B cell (primary cell): ENCODE results near the gene UTS2R. TPM values are rescaled to one million over a fixed set of nuclear protein-coding genes. Genes with fewer than 3 reads are reported as not detected.
"Not testable (repeated sequence)": the region's sequence is repeated elsewhere in the genome, so short reads cannot be mapped to it uniquely, and the experiment has no call there.

Source experiments
- ATAC-seq: fragments of 200-7000 bp; cut with Tn5 transposase; one replicate; pipeline ENCODE4 v1.10.0; 2021; ENCODE audit warnings: low read depth, mild to moderate bottlenecking, moderate number of reproducible peaks, moderate library complexity
- CTCF ChIA-PET: fragments of 350-600 bp; sonication (Branson Sonifier 250); formaldehyde crosslinking; loops from one replicate; lab custom pipeline; 2021; ENCODE audit warnings: antibody characterized with exemption, inconsistent platforms; lab: Charles Lee
- POLR2A ChIA-PET: fragments of 350-600 bp; sonication (Branson Sonifier 250); formaldehyde crosslinking; loops from one replicate; lab custom pipeline; 2021; ENCODE audit warnings: antibody characterized with exemption; lab: Charles Lee
- DNase-seq: peaks from one replicate; pipeline ENCODE4 v3.0.0; 2013
- H2AFZ ChIP-seq: 2 replicates; pipeline ENCODE4 v1.6.1; 2012; ENCODE audit warnings: mild to moderate bottlenecking, low read depth, low read length; ENCODE audit not compliant: insufficient read depth, poor library complexity, severe bottlenecking
- H3K27ac ChIP-seq, 2 donors: 1 replicate in 1 of 2; 2 replicates in 1 of 2; pipeline ENCODE4 v1.5.1; 2012 to 2013; ENCODE audit warnings: low read length in 2 of 2, mild to moderate bottlenecking in 2 of 2, moderate library complexity in 1 of 2
- H3K27me3 ChIP-seq, 4 experiments: fragments of 200-600 bp in 1 of 4; sonication (generic) in 1 of 4; replicated peaks in 1 of 4; 1 replicate in 2 of 4; 2 replicates in 2 of 4; pipeline versions ENCODE4 v1.6.1 to v1.7.0; 2013 to 2016; ENCODE audit warnings: low read length in 3 of 4, mild to moderate bottlenecking in 2 of 4, mixed read lengths in 1 of 4, moderate library complexity in 1 of 4; ENCODE audit not compliant: insufficient read depth in 4 of 4, control insufficient read depth in 3 of 4; ENCODE audit errors: control extremely low read depth in 1 of 4
- H3K36me3 ChIP-seq, 2 experiments: replicated peaks in 1 of 2; 1 replicate in 1 of 2; 2 replicates in 1 of 2; pipeline versions ENCODE4 v1.6.1 to v1.7.1; 2013; ENCODE audit warnings: low read length in 1 of 2; ENCODE audit not compliant: insufficient read depth in 2 of 2, control insufficient read depth in 1 of 2; ENCODE audit errors: control extremely low read depth in 1 of 2, extremely low read depth in 1 of 2
- H3K4me1 ChIP-seq, 2 donors: fragments of 200-600 bp in 1 of 2; sonication (generic) in 1 of 2; 1 replicate in 1 of 2; 2 replicates in 1 of 2; pipeline versions ENCODE4 v1.5.1 to v1.6.1; 2013 to 2017; ENCODE audit warnings: low read length in 2 of 2; ENCODE audit not compliant: control insufficient read depth in 2 of 2, insufficient read depth in 2 of 2
- H3K4me2 ChIP-seq: replicated peaks from 2 replicates; pipeline ENCODE3; 2012; ENCODE audit warnings: mild to moderate bottlenecking, low read depth, low read length; ENCODE audit not compliant: poor library complexity, severe bottlenecking
- H3K4me3 ChIP-seq, 5 experiments: fragments of 200-600 bp in 1 of 5; sonication (generic) in 1 of 5; 1 replicate in 3 of 5; 2 replicates in 2 of 5; pipeline versions ENCODE4 v1.5.1 to v1.7.0; 2011 to 2016; ENCODE audit warnings: low read length in 4 of 5, mild to moderate bottlenecking in 4 of 5, low read depth in 2 of 5, control low read depth in 1 of 5, moderate library complexity in 1 of 5; ENCODE audit not compliant: insufficient read depth in 1 of 5; ENCODE audit errors: control extremely low read depth in 1 of 5, extremely low read depth in 1 of 5
- H3K79me2 ChIP-seq: fragments of 200-600 bp; sonication (generic); one replicate; pipeline ENCODE4 v1.6.0; 2016; ENCODE audit warnings: low read length; ENCODE audit not compliant: control insufficient read depth, insufficient read depth
- H3K9ac ChIP-seq: fragments of 200-600 bp; sonication (generic); 2 replicates; pipeline ENCODE4 v1.6.1; 2017; ENCODE audit warnings: mild to moderate bottlenecking, low read length, moderate library complexity
- H3K9me3 ChIP-seq, 3 donors: one replicate each; pipeline versions ENCODE4 v1.6.1 to v1.7.1; 2013; ENCODE audit warnings: low read length in 2 of 3; ENCODE audit not compliant: control insufficient read depth in 2 of 3, insufficient read depth in 1 of 3; ENCODE audit errors: control extremely low read depth in 1 of 3
- H4K20me1 ChIP-seq: 2 replicates; pipeline ENCODE4 v1.6.0; 2012; ENCODE audit warnings: mild to moderate bottlenecking, low read length; ENCODE audit not compliant: insufficient read depth, control insufficient read depth, poor library complexity, severe bottlenecking
- H3K27ac Mint-ChIP-seq: one replicate; pipeline ENCODE4 v1.8.0; 2021; ENCODE audit warnings: mixed read lengths
- H3K27me3 Mint-ChIP-seq: one replicate; pipeline ENCODE4 v1.8.0; 2021; ENCODE audit warnings: mixed read lengths
- H3K4me1 Mint-ChIP-seq: one replicate; pipeline ENCODE4 v1.8.0; 2021; ENCODE audit warnings: mixed read lengths
- H3K4me3 Mint-ChIP-seq: one replicate; pipeline ENCODE4 v1.8.0; 2021; ENCODE audit warnings: mixed read lengths
- H3K9me3 Mint-ChIP-seq: one replicate; pipeline ENCODE4 v1.8.0; 2022; ENCODE audit warnings: mixed read lengths; ENCODE audit not compliant: insufficient read depth
- EZH2 ChIP-seq: IDR thresholded peaks from 2 replicates; pipeline ENCODE4 v1.6.1; 2012; ENCODE audit warnings: borderline replicate concordance, low read depth, mild to moderate bottlenecking, moderate library complexity, low read length; ENCODE audit not compliant: insufficient read depth, poor library complexity, severe bottlenecking
- WGBS: methylation state at CpG from one replicate; pipeline ENCODE4 v1.1.5; 2013; ENCODE audit warnings: missing lambda C conversion rate; ENCODE audit not compliant: insufficient coverage; 5-methylcytosine and 5-hydroxymethylcytosine counted together
- intact Hi-C: fragments of 100-400 bp; cut with micrococcal nuclease; formaldehyde crosslinking; loops from one replicate; pipeline ENCODE4 v1.10.0; 2022
- polyA plus RNA-seq: library from polyadenylated mRNA; depleted of rRNA; stranded (reverse); fragments of >200 nt; gene quantifications from 2 replicates; pipeline ENCODE4 v1.2.3, GENCODE V29; 2012
- total RNA-seq, 2 donors: library from RNA; stranded (reverse); fragments of 120-200 nt in 1 of 2; gene quantifications; 1 replicate in 1 of 2; 2 replicates in 1 of 2; pipeline versions ENCODE4 v1.2.3 to v1.2.4, GENCODE V29; 2013 to 2022
- TF ChIP-seq, protein P1 (sequence below): fragments of 200-600 bp; IDR thresholded peaks from one replicate; pipeline ENCODE4 v1.8.0; 2022; ENCODE audit warnings: antibody characterized with exemption, mild to moderate bottlenecking

The UTS2R gene
- total and polyA plus RNA-seq, 2 donors (not counting 1 experiment from before 2014, with no cell fraction given): 0.86 TPM; not detected in 1

DNA sequence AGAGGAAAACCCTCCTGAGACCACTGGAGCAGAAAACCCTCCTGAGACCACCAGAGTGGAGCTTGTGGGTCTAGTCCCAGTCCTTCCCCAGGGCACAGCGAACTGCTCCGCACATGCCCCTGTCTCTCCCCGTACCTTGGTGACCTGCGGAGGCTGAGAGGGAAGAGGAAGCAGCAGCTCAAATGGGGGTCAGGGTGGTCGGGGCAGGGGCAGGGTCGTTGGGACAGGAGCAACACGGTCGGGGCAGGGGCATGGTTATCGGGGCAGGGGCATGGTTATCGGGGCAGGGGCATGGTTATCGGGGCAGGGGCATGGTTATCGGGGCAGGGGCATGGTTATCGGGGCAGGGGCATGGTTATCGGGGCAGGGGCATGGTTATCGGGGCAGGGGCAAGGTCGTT is 40.5 kb downstream of the UTS2R start:
- peaks cover 21% of the 10 kb centered on the region for H3K4me1 Mint-ChIP-seq
- 78% methylated on average over 10 of the region's 16 CpGs for WGBS
- CTCF ChIA-PET, ATAC-seq, DNase-seq, H3K27ac Mint-ChIP-seq, H3K9ac ChIP-seq, H3K4me3 Mint-ChIP-seq, H3K9me3 ChIP-seq, H3K4me2 ChIP-seq, H3K9me3 Mint-ChIP-seq, H3K27ac ChIP-seq, H3K27me3 ChIP-seq, H2AFZ ChIP-seq, H3K27me3 Mint-ChIP-seq, H3K4me3 ChIP-seq: not testable (repeated sequence)
- peaks cover 55% of the 10 kb centered on the region for H4K20me1 ChIP-seq
- H3K79me2 ChIP-seq: peaks cover 53% of the 10 kb centered on the region
- intact Hi-C loops: loop anchor here (10.0 kb wide), 2 partner anchors 117 to 207 kb away; no protein-coding TSS in a partner anchor
- POLR2A ChIA-PET: interaction anchor here (0.5 kb wide), 1 partner anchor 142 kb away, joined by 4 read pairs; no protein-coding TSS in a partner anchor
- H3K36me3 ChIP-seq: peaks cover 0 to 18% of the 10 kb centered on the region in 2 experiments
- peaks cover 4 to 20% of the 10 kb centered on the region in 2 donors for H3K4me1 ChIP-seq

DNA sequence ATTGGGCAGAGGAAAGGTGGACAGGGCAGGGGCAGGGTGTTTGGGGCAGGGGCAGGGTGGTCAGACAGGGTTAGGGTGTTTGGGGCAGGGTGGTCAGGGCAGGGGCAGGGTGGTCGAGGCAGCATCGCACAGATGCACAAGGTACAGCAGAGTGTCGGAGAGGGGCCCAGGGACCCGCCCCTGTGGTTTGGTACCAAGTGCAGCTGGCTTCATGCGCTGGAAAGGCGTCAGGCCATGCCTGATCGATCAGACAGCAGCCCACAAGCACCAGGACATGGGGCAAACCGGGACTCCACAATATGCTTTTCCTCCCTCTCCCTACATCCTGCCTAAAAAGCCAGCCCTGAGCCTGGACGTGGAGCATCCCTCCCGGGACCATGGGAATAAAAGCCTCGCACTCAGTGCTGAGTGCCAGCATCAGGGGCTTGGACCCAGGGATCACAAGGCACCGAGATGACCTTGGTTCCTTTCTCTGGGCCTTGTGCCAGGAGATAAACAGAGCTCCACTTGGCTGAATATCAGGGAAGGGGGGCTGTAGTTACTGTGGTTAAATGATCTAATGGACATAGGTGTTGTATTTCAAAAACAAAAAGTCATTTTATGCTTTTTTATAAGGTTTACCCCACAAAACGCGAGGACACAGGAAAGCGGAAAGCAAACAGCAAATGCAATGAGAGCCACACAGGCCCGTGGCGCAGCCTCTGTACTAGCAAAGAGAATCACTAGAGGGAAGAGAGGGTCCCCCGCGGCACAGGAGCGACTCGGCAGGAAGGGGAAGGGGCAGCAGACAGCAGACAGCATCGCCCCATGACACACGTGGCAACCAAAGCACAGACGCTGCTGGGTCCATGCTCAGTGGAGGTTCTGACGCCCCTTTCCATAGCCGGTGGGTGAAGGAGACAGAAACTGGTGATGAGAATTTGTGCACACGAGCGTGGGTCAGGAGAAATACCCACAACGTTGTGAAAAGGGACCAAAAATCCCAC is 41.3 kb downstream of the UTS2R start:
- H3K9me3 Mint-ChIP-seq: no peaks in the 10 kb centered on the region
- WGBS: 66% methylated on average over 22 of the region's 29 CpGs
- POLR2A ChIA-PET: interaction anchor here (0.5 to 0.6 kb wide), 2 partner anchors 114 to 142 kb away, joined by 4 read pairs; no protein-coding TSS in a partner anchor
- ATAC-seq: no peak
- CTCF ChIA-PET: interaction anchor here (0.6 to 1.2 kb wide), 2 partner anchors 62 to 127 kb away, joined by 3 read pairs; no protein-coding TSS in a partner anchor
- no peak for TF ChIP-seq EZH2
- TF ChIP-seq, protein P1, sequence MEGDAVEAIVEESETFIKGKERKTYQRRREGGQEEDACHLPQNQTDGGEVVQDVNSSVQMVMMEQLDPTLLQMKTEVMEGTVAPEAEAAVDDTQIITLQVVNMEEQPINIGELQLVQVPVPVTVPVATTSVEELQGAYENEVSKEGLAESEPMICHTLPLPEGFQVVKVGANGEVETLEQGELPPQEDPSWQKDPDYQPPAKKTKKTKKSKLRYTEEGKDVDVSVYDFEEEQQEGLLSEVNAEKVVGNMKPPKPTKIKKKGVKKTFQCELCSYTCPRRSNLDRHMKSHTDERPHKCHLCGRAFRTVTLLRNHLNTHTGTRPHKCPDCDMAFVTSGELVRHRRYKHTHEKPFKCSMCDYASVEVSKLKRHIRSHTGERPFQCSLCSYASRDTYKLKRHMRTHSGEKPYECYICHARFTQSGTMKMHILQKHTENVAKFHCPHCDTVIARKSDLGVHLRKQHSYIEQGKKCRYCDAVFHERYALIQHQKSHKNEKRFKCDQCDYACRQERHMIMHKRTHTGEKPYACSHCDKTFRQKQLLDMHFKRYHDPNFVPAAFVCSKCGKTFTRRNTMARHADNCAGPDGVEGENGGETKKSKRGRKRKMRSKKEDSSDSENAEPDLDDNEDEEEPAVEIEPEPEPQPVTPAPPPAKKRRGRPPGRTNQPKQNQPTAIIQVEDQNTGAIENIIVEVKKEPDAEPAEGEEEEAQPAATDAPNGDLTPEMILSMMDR: no peak
- DNase-seq: no peak
- no peak overlapping the region for H3K27ac Mint-ChIP-seq
- no peak overlapping the region for H3K4me3 ChIP-seq
- no peaks in the 10 kb centered on the region for H3K27me3 ChIP-seq
- H4K20me1 ChIP-seq: peaks cover 59% of the 10 kb centered on the region
- H3K27me3 Mint-ChIP-seq: no peaks in the 10 kb centered on the region
- peaks cover 0 to 18% of the 10 kb centered on the region in 2 experiments for H3K36me3 ChIP-seq
- peaks cover 56% of the 10 kb centered on the region for H3K79me2 ChIP-seq
- no peak overlapping the region for H3K9ac ChIP-seq
- H3K4me3 Mint-ChIP-seq: no peak overlapping the region
- intact Hi-C loops: loop anchor here (10.0 kb wide), 2 partner anchors 118 to 208 kb away; no protein-coding TSS in a partner anchor
- H2AFZ ChIP-seq: no peak overlapping the region
- no peaks in the 10 kb centered on the region for H3K9me3 ChIP-seq
- peaks cover 8 to 18% of the 10 kb centered on the region in 2 donors for H3K4me1 ChIP-seq
- H3K27ac ChIP-seq: no peak overlapping the region
- no peak overlapping the region for H3K4me2 ChIP-seq
- peaks cover 22% of the 10 kb centered on the region for H3K4me1 Mint-ChIP-seq
